HG03060 (cell line): ENCODE results near the gene ALCAM.
A peak's percentile ranks its signal among the peaks of the same experiment; 100 is the strongest.

Experiments
- ATAC-seq: cut with Tn5 transposase; IDR thresholded peaks from one replicate; pipeline ENCODE4 v1.9.1; 2021; ENCODE audit warnings: low read depth, moderate number of reproducible peaks; ENCODE audit not compliant: unreplicated experiment

Gene ALCAM

GRCh38 chr3:105366326-105367062 is at the start of gene ALCAM:
TSS of gene ALCAM (plus strand) at chr3:105366909.
- peak; percentile 32 for ATAC-seq

GRCh38 chr3:105317841-105318240 is 48.9 kb upstream of the ALCAM start:
- no peak for ATAC-seq

- peak; percentile 96 for ATAC-seq
Measured at GRCh38 chr3:105322570-105323273, 44.0 kb upstream of the ALCAM start.

- ATAC-seq: no peak
Measured at GRCh38 chr3:105323274-105323599, 43.5 kb upstream of the ALCAM start.

GRCh38 chr3:105324951-105325350 is 41.8 kb upstream of the ALCAM start:
- ATAC-seq: no peak

- no peak for ATAC-seq
Measured at GRCh38 chr3:105327662-105328337, 38.9 kb upstream of the ALCAM start.

GRCh38 chr3:105328338-105328730 is 38.4 kb upstream of the ALCAM start:
- ATAC-seq: no peak

GRCh38 chr3:105332961-105333360 is 33.7 kb upstream of the ALCAM start:
- ATAC-seq: no peak

GRCh38 chr3:105334138-105334882 is 32.4 kb upstream of the ALCAM start:
- ATAC-seq: no peak

GRCh38 chr3:105339946-105340345 is 26.8 kb upstream of the ALCAM start:
- no peak for ATAC-seq

GRCh38 chr3:105343991-105344390 is 22.7 kb upstream of the ALCAM start:
- no peak for ATAC-seq

- ATAC-seq: no peak
Measured at GRCh38 chr3:105345156-105345555, 21.6 kb upstream of the ALCAM start.

GRCh38 chr3:105347625-105348302 is 18.9 kb upstream of the ALCAM start:
- ATAC-seq: peak; percentile 89

- ATAC-seq: no peak
Measured at GRCh38 chr3:105348307-105348706, 18.4 kb upstream of the ALCAM start.

GRCh38 chr3:105349684-105350387 is 16.9 kb upstream of the ALCAM start:
- no peak for ATAC-seq

- ATAC-seq: no peak
Measured at GRCh38 chr3:105351821-105352220, 14.9 kb upstream of the ALCAM start.

GRCh38 chr3:105352976-105353375 is 13.7 kb upstream of the ALCAM start:
- ATAC-seq: no peak

- no peak for ATAC-seq
Measured at GRCh38 chr3:105353485-105354161, 13.1 kb upstream of the ALCAM start.

- ATAC-seq: no peak
Measured at GRCh38 chr3:105354429-105354828, 12.3 kb upstream of the ALCAM start.
